ENCODE measurements around the gene PCBD1.

Gene PCBD1

GRCh38 chr10:70928140-70928539 is 39.8 kb upstream of the PCBD1 start:
- no peak overlapping the region for H2AFZ ChIP-seq (ENCODE audit: low read length)
- H3K4me1 ChIP-seq (ENCODE audit: low read length): no peaks in the 10 kb centered on the region
- peaks cover 60% of the 10 kb centered on the region for H3K27me3 ChIP-seq (replicated peaks; ENCODE audit: insufficient read depth, low read length)
- TF ChIP-seq EZH2 (optimal IDR thresholded peaks at IDR 0.05; ENCODE audit: low read depth, low read length) (no peak), CTCF (IDR thresholded peaks at IDR 0.05; ENCODE audit: low read length) (no peak), EZH2phosphoT487 (IDR thresholded peaks at IDR 0.05; ENCODE audit: low read length) (no peak)
- no peak overlapping the region for H3K4me3 ChIP-seq (ENCODE audit: low read length)
- no peaks in the 10 kb centered on the region for H3K36me3 ChIP-seq (replicated peaks; ENCODE audit: insufficient read depth, low read length)
- H3K9me2 ChIP-seq (replicated peaks; ENCODE audit: insufficient read depth, low read length): no peaks in the 10 kb centered on the region
- no peaks in the 10 kb centered on the region for H3F3A ChIP-seq (ENCODE audit: insufficient read depth, low read length)
- no peaks in the 10 kb centered on the region for H3K79me2 ChIP-seq (ENCODE audit: low read length)
- H3K9me3 ChIP-seq (replicated peaks; ENCODE audit: insufficient read depth, low read length): no peaks in the 10 kb centered on the region
- no peaks in the 10 kb centered on the region for H4K20me1 ChIP-seq (ENCODE audit: insufficient read depth, low read length)
- no peak overlapping the region for H3K4me2 ChIP-seq (ENCODE audit: low read depth, low read length)
- H3K9ac ChIP-seq (ENCODE audit: low read length): no peak overlapping the region
- DNase-seq: no peak
- no peak overlapping the region for H3K27ac ChIP-seq (ENCODE audit: low read length)

- Histone ChIP-seq H3K36me3 (replicated peaks; ENCODE audit: insufficient read depth, low read length) (no peaks in the 10 kb centered on the region), H3K27me3 (replicated peaks; ENCODE audit: insufficient read depth, low read length) (peaks cover 54% of the 10 kb centered on the region), H3K4me1 (ENCODE audit: low read length) (no peaks in the 10 kb centered on the region), H4K20me1 (ENCODE audit: insufficient read depth, low read length) (no peaks in the 10 kb centered on the region), H3K9ac (ENCODE audit: low read length) (no peak overlapping the region), H3K9me2 (replicated peaks; ENCODE audit: insufficient read depth, low read length) (no peaks in the 10 kb centered on the region), H3K4me2 (ENCODE audit: low read depth, low read length) (no peak overlapping the region), H2AFZ (ENCODE audit: low read length) (no peak overlapping the region), H3K79me2 (ENCODE audit: low read length) (no peaks in the 10 kb centered on the region), H3K27ac (ENCODE audit: low read length) (no peak overlapping the region), H3F3A (ENCODE audit: insufficient read depth, low read length) (no peaks in the 10 kb centered on the region), H3K4me3 (ENCODE audit: low read length) (no peak overlapping the region), H3K9me3 (replicated peaks; ENCODE audit: insufficient read depth, low read length) (no peaks in the 10 kb centered on the region)
- DNase-seq: no peak
- no peak for TF ChIP-seq EZH2phosphoT487 (IDR thresholded peaks at IDR 0.05; ENCODE audit: low read length)
- no peak for TF ChIP-seq EZH2 (optimal IDR thresholded peaks at IDR 0.05; ENCODE audit: low read depth, low read length)
- no peak for TF ChIP-seq CTCF (IDR thresholded peaks at IDR 0.05; ENCODE audit: low read length)
Observed at GRCh38 chr10:70927189-70927943, 39.0 kb upstream of the PCBD1 start.

GRCh38 chr10:70926226-70927000 is 38.0 kb upstream of the PCBD1 start:
- no peak overlapping the region for H3K9ac ChIP-seq (ENCODE audit: low read length)
- no peaks in the 10 kb centered on the region for H3K9me2 ChIP-seq (replicated peaks; ENCODE audit: insufficient read depth, low read length)

More at GRCh38 chr10:70926226-70927000, 38.0 kb upstream of the PCBD1 start:
- Histone ChIP-seq H3K79me2 (ENCODE audit: low read length) (no peaks in the 10 kb centered on the region), H4K20me1 (ENCODE audit: insufficient read depth, low read length) (no peaks in the 10 kb centered on the region), H3K27me3 (replicated peaks; ENCODE audit: insufficient read depth, low read length) (peaks cover 46% of the 10 kb centered on the region), H3F3A (ENCODE audit: insufficient read depth, low read length) (no peaks in the 10 kb centered on the region), H3K4me1 (ENCODE audit: low read length) (no peaks in the 10 kb centered on the region), H2AFZ (ENCODE audit: low read length) (no peak overlapping the region), H3K4me3 (ENCODE audit: low read length) (no peak overlapping the region), H3K9me3 (replicated peaks; ENCODE audit: insufficient read depth, low read length) (no peaks in the 10 kb centered on the region), H3K4me2 (ENCODE audit: low read depth, low read length) (no peak overlapping the region), H3K27ac (ENCODE audit: low read length) (no peak overlapping the region), H3K36me3 (replicated peaks; ENCODE audit: insufficient read depth, low read length) (no peaks in the 10 kb centered on the region)
- TF ChIP-seq EZH2phosphoT487 (IDR thresholded peaks at IDR 0.05; ENCODE audit: low read length): no peak
- no peak for DNase-seq

Measured in MM.1S (cell line).